Putamen (tissue), 1 donor: ENCODE data around the gene ZC3H18.
A peak's percentile ranks its signal among the peaks of the same experiment; 100 is the strongest.

Experiments
- DNase-seq: peaks from one replicate; pipeline ENCODE4 v3.0.0-alpha.2; 2016; ENCODE audit warnings: low spot score

The ZC3H18 gene

GRCh38 chr16:88581033-88581432 lies 10.8 kb downstream of the ZC3H18 start:
- DNase-seq = no peak

- DNase-seq = no peak
Measured at GRCh38 chr16:88582912-88583575, 12.8 kb downstream of the ZC3H18 start.

- no peak for DNase-seq
Measured at GRCh38 chr16:88584676-88585075, 14.5 kb downstream of the ZC3H18 start.

- no peak for DNase-seq
Measured at GRCh38 chr16:88585269-88585668, 15.1 kb downstream of the ZC3H18 start.

GRCh38 chr16:88585927-88586581 lies 15.9 kb downstream of the ZC3H18 start:
- DNase-seq = no peak

- no peak for DNase-seq
Measured at GRCh38 chr16:88588148-88588547, 17.9 kb downstream of the ZC3H18 start.

GRCh38 chr16:88588754-88589153 lies 18.6 kb downstream of the ZC3H18 start:
- no peak for DNase-seq

- DNase-seq = no peak
Measured at GRCh38 chr16:88589441-88589840, 19.2 kb downstream of the ZC3H18 start.

- DNase-seq = no peak
Measured at GRCh38 chr16:88591577-88592021, 21.4 kb downstream of the ZC3H18 start.

GRCh38 chr16:88593061-88593460 lies 22.9 kb downstream of the ZC3H18 start:
- no peak for DNase-seq

- DNase-seq = peak; percentile 65
Measured at GRCh38 chr16:88593489-88593888, 23.3 kb downstream of the ZC3H18 start.

- DNase-seq = no peak
Measured at GRCh38 chr16:88593910-88594309, 23.7 kb downstream of the ZC3H18 start.

GRCh38 chr16:88595101-88595500 lies 24.9 kb downstream of the ZC3H18 start:
- no peak for DNase-seq

- no peak for DNase-seq
Measured at GRCh38 chr16:88595921-88596320, 25.7 kb downstream of the ZC3H18 start.

GRCh38 chr16:88596483-88596882 lies 26.3 kb downstream of the ZC3H18 start:
- DNase-seq = peak; percentile 73

GRCh38 chr16:88597856-88598491 lies 27.8 kb downstream of the ZC3H18 start:
- DNase-seq = no peak

GRCh38 chr16:88599092-88599733 lies 29.0 kb downstream of the ZC3H18 start:
- peak; percentile 37 for DNase-seq

GRCh38 chr16:88599825-88600538 lies 29.8 kb downstream of the ZC3H18 start:
- DNase-seq = no peak

- no peak for DNase-seq
Measured at GRCh38 chr16:88600539-88600896, 30.3 kb downstream of the ZC3H18 start.

GRCh38 chr16:88601313-88602036 lies 31.3 kb downstream of the ZC3H18 start:
- DNase-seq = no peak

- DNase-seq = no peak
Measured at GRCh38 chr16:88602091-88602490, 31.9 kb downstream of the ZC3H18 start.
